CD4-positive, alpha-beta memory T cell (primary cell): ENCODE measurements around the gene CD2AP. TPM values are rescaled to one million over a fixed set of nuclear protein-coding genes. Genes with fewer than 3 reads are reported as not detected.
"Not testable (repeated sequence)": the region's sequence is repeated elsewhere in the genome, so short reads cannot be mapped to it uniquely, and the experiment has no call there.

Source experiments
- CTCF ChIA-PET: fragments of 350-600 bp; sonication (Branson Sonifier 250); formaldehyde crosslinking; loops from one replicate; lab custom pipeline; 2021; ENCODE audit warnings: inconsistent platforms; ENCODE audit not compliant: partially characterized antibody; lab: Charles Lee
- POLR2A ChIA-PET: fragments of 350-600 bp; sonication (Branson Sonifier 250); formaldehyde crosslinking; loops from one replicate; lab custom pipeline; 2021; ENCODE audit not compliant: partially characterized antibody; lab: Charles Lee
- DNase-seq, 5 donors: peaks; one replicate each; pipeline versions ENCODE4 v3.0.0 to v3.0.0-alpha.2; 2020 to 2022; ENCODE audit warnings: mixed read lengths in 1 of 5
- H3K27ac ChIP-seq: one replicate; pipeline ENCODE4 v1.7.0; 2013; ENCODE audit warnings: low read depth, low read length
- H3K27me3 ChIP-seq: 2 replicates; pipeline ENCODE4 v1.7.0; 2013; ENCODE audit warnings: mild to moderate bottlenecking, low read length, moderate library complexity; ENCODE audit not compliant: insufficient read depth
- H3K36me3 ChIP-seq: 2 replicates; pipeline ENCODE4 v1.7.0; 2013; ENCODE audit warnings: mild to moderate bottlenecking, low read length, moderate library complexity; ENCODE audit not compliant: insufficient read depth
- H3K4me1 ChIP-seq: 2 replicates; pipeline ENCODE4 v1.7.0; 2013; ENCODE audit warnings: mild to moderate bottlenecking, low read length, moderate library complexity; ENCODE audit not compliant: insufficient read depth
- H3K4me3 ChIP-seq, 2 donors: one replicate each; pipeline ENCODE4 v1.7.0; 2013; ENCODE audit warnings: low read length in 2 of 2, mild to moderate bottlenecking in 1 of 2
- H3K9me3 ChIP-seq, 2 donors: one replicate each; pipeline ENCODE4 v1.7.0; 2013; ENCODE audit warnings: low read length in 2 of 2, control low read depth in 1 of 2; ENCODE audit not compliant: control insufficient read depth in 1 of 2
- H3K27ac Mint-ChIP-seq, 7 donors: one replicate each; pipeline ENCODE4 v1.8.0; 2020 to 2021; ENCODE audit warnings: mixed read lengths in 7 of 7, mild to moderate bottlenecking in 6 of 7, inconsistent platforms in 3 of 7, moderate library complexity in 3 of 7
- H3K27me3 Mint-ChIP-seq, 2 donors: one replicate each; pipeline ENCODE4 v1.8.0; 2020 to 2021; ENCODE audit warnings: mixed read lengths in 2 of 2
- H3K36me3 Mint-ChIP-seq, 2 donors: one replicate each; pipeline ENCODE4 v1.8.0; 2020 to 2021; ENCODE audit warnings: mixed read lengths in 2 of 2, inconsistent platforms in 1 of 2, mild to moderate bottlenecking in 1 of 2
- H3K4me1 Mint-ChIP-seq, 4 donors: one replicate each; pipeline ENCODE4 v1.8.0; 2020 to 2021; ENCODE audit warnings: mixed read lengths in 4 of 4, mild to moderate bottlenecking in 1 of 4
- H3K4me3 Mint-ChIP-seq, 8 donors: one replicate each; pipeline ENCODE4 v1.8.0; 2020 to 2021; ENCODE audit warnings: mixed read lengths in 8 of 8, mild to moderate bottlenecking in 7 of 8, moderate library complexity in 6 of 8, inconsistent platforms in 3 of 8
- H3K9me3 Mint-ChIP-seq, 8 donors: one replicate each; pipeline ENCODE4 v1.8.0; 2020 to 2021; ENCODE audit warnings: mixed read lengths in 8 of 8, mild to moderate bottlenecking in 5 of 8, inconsistent platforms in 3 of 8, moderate library complexity in 1 of 8
- intact Hi-C: fragments of 100-400 bp; cut with micrococcal nuclease; formaldehyde crosslinking; loops from one replicate; pipeline ENCODE4 v1.15.1; 2023
- polyA plus RNA-seq, 2 donors: library from polyadenylated mRNA; unstranded; fragments of 300-500 nt; fragmentation: Illumina TruSeq; gene quantifications; one replicate each; pipeline ENCODE4 v1.2.3, GENCODE V29; 2021
- total RNA-seq, 2 experiments: library from RNA; stranded (reverse); gene quantifications; one replicate each; pipeline ENCODE4 v1.2.3, GENCODE V29; 2021

CD2AP gene
- total and polyA plus RNA-seq, 4 experiments from 2014 or later, result 3.5 to 25.8 (median 17.1) TPM

DNA sequence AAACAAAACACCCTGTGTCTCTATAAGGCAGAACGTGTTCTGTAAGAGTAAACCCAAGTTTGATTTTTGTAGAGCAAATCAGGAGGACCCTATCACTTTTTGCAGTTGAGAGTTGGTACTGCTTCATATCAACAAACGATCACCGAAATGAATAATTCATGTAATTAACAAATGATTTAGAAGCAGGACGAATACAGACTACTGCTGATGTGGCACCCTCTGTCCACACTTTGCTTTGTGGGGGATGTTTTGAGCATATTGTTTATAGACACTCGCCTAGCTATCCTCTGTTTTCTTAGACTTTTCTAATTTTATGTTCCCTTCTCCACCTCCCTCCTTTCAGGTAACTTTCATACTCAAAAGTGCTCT is 1.5 kb downstream of the CD2AP start:
- H3K4me1 Mint-ChIP-seq, result peaks cover 35 to 62% (median 47%) of the 10 kb centered on the region in 4 donors
- H3K4me3 Mint-ChIP-seq, result peak overlapping the region; percentile 92 to 100 (median 97)
- H3K27ac ChIP-seq, result peak overlapping the region; percentile 89
- H3K4me1 ChIP-seq, result peaks cover 50% of the 10 kb centered on the region
- H3K9me3 Mint-ChIP-seq, result peaks cover 0 to 1% (median 0%) of the 10 kb centered on the region in 8 donors
- CTCF ChIA-PET, result interaction anchor here (2.6 to 3.0 kb wide), 2 partner anchors 64 to 66 kb away, joined by 9 to 11 read pairs; no protein-coding TSS in a partner anchor
- peak overlapping the region; percentile 93 to 99 (median 97) for H3K27ac Mint-ChIP-seq
- H3K36me3 Mint-ChIP-seq, result peaks cover 0 to 10% of the 10 kb centered on the region in 2 donors
- no peaks in the 10 kb centered on the region for H3K9me3 ChIP-seq
- POLR2A ChIA-PET, result interaction anchor here (2.9 kb wide), 1 partner anchor 64 kb away, joined by 39 read pairs; no protein-coding TSS in a partner anchor
- H3K36me3 ChIP-seq, result no peaks in the 10 kb centered on the region
- DNase-seq, result no peak
- intact Hi-C loops, result loop anchor here (5.0 kb wide), 1 partner anchor 1347 kb away; no protein-coding TSS in a partner anchor
- peak overlapping the region; percentile 25 to 88 for H3K4me3 ChIP-seq
- H3K27me3 ChIP-seq, result no peaks in the 10 kb centered on the region
- no peaks in the 10 kb centered on the region for H3K27me3 Mint-ChIP-seq

DNA sequence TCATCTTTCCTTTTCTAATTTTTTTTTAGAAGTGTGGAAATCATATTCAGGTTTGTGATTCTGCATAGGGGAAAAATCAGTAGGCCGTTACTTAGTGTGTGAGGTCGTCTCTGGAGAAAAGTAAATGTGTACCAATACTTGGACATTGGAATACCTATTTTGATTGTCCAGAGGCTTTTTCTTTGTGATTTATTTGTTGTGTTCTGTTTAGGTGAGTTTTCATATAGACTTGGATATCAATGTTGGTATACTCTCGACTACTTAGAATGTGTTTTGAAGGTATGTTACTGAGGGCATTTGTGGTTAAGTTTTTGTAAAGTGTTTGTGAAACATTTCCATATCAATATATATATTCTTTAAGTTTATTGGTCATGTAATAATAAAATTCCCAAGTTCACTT is 2.3 kb downstream of the CD2AP start:
- H3K27me3 Mint-ChIP-seq, result no peaks in the 10 kb centered on the region
- H3K27ac Mint-ChIP-seq, result no peak overlapping the region
- no peak for DNase-seq
- Histone ChIP-seq H3K4me3 (no peak overlapping the region), H3K27ac (no peak overlapping the region), H3K4me1 (peaks cover 57% of the 10 kb centered on the region), H3K9me3 (no peaks in the 10 kb centered on the region), H3K36me3 (no peaks in the 10 kb centered on the region), H3K27me3 (no peaks in the 10 kb centered on the region)
- intact Hi-C loops, result loop anchor here (5.0 kb wide), 1 partner anchor 1348 kb away; no protein-coding TSS in a partner anchor
- peak overlapping the region in 6 of 8 donors; percentile 18 to 100 (median 97) for H3K4me3 Mint-ChIP-seq
- peaks cover 40 to 69% (median 53%) of the 10 kb centered on the region in 4 donors for H3K4me1 Mint-ChIP-seq
- POLR2A ChIA-PET, result no interaction called here
- H3K9me3 Mint-ChIP-seq, result peaks cover 0 to 1% (median 0%) of the 10 kb centered on the region in 8 donors
- peaks cover 0 to 10% of the 10 kb centered on the region in 2 donors for H3K36me3 Mint-ChIP-seq
- CTCF ChIA-PET, result interaction anchor here (3.0 kb wide), 1 partner anchor 64 kb away, joined by 11 read pairs; no protein-coding TSS in a partner anchor

DNA sequence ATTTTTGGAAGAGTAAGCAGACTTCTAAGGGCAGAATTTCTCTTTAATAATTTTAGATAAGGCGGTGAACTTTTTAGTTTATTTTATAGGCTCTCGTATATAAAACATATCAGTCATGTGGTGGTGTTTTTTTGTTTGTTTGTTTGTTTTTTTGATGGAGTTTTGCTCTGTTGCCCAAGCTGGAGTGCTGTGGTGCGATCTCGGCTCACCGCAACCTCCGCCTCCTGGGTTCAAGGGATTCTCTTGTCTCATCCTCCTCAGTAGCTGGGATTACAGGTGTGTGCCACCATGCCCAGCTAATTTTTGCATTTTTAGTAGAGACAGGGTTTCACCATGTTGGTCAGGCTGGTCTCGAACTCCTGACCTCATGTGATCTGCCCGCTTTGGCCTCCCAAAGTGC is 3.6 kb downstream of the CD2AP start:
- H3K27ac ChIP-seq, CTCF ChIA-PET, H3K9me3 Mint-ChIP-seq, DNase-seq, POLR2A ChIA-PET, H3K27me3 Mint-ChIP-seq, intact Hi-C loops, H3K27me3 ChIP-seq, H3K9me3 ChIP-seq, H3K36me3 ChIP-seq, H3K4me3 ChIP-seq: not testable (repeated sequence)
- peak overlapping the region in 1 of 8 donors; percentile 60 for H3K4me3 Mint-ChIP-seq
- peaks cover 0 to 10% of the 10 kb centered on the region in 2 donors for H3K36me3 Mint-ChIP-seq
- H3K27ac Mint-ChIP-seq, result peak overlapping the region in 2 of 7 donors; percentile 60 to 62
- H3K4me1 Mint-ChIP-seq, result peaks cover 42 to 76% (median 59%) of the 10 kb centered on the region in 4 donors
- peaks cover 67% of the 10 kb centered on the region for H3K4me1 ChIP-seq

DNA sequence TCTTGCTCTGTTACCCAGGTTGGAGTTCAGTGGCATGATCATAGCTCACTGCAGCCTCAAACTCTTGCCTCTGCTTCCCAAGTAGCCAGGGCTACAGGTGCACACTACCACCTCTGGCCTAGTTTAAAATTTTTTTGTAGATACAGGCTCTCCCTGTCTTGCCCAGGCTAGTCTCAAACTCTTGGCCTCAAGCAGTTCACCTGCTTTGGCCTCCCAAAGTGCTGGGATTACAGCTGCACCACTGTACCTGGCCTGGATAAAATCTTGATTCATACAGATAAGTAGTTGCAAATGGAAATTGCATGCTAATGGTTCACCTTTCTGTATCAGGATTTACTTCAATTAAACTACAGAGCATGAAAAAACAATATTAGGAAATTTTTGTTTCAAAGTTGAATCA is 4.2 kb downstream of the CD2AP start:
- Mint-ChIP-seq H3K9me3 (peaks cover 0 to 1% (median 0%) of the 10 kb centered on the region in 8 donors), H3K4me1 (peaks cover 43 to 79% (median 62%) of the 10 kb centered on the region in 4 donors), H3K4me3 (no peak overlapping the region), H3K36me3 (peaks cover 0 to 10% of the 10 kb centered on the region in 2 donors), H3K27ac (no peak overlapping the region), H3K27me3 (no peaks in the 10 kb centered on the region)
- no peaks in the 10 kb centered on the region for H3K27me3 ChIP-seq
- no peak for DNase-seq
- intact Hi-C loops, result no loop called here
- ChIA-PET POLR2A (no interaction called here), CTCF (no interaction called here)
- no peaks in the 10 kb centered on the region for H3K9me3 ChIP-seq
- H3K27ac ChIP-seq, result no peak overlapping the region
- H3K36me3 ChIP-seq, result no peaks in the 10 kb centered on the region
- peaks cover 64% of the 10 kb centered on the region for H3K4me1 ChIP-seq
- no peak overlapping the region for H3K4me3 ChIP-seq

DNA sequence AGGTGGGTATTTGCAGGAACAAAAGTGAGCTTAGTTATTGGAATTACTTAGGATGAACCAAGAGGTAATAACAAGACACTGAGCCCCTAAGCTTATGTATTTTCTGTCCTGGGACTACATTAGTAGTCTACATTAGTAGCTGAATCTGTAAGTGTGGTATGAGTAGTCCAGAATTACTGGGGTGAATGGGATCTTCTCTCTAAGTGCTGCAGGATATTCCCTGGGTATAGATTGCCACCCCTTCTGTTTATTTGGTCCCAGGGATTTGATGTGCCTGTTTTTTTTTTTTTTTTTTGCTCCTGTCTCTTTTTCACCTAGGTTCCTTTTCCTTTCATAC is 5.9 kb downstream of the CD2AP start:
- Histone ChIP-seq H3K27ac (no peak overlapping the region), H3K4me3 (no peak overlapping the region), H3K36me3 (no peaks in the 10 kb centered on the region), H3K9me3 (no peaks in the 10 kb centered on the region), H3K4me1 (peaks cover 61% of the 10 kb centered on the region), H3K27me3 (no peaks in the 10 kb centered on the region)
- DNase-seq, result no peak
- Mint-ChIP-seq H3K36me3 (peaks cover 0 to 5% of the 10 kb centered on the region in 2 donors), H3K4me1 (peaks cover 44 to 72% (median 59%) of the 10 kb centered on the region in 4 donors), H3K4me3 (peak overlapping the region in 4 of 8 donors; percentile 8 to 27 (median 19)), H3K27ac (peak overlapping the region in 2 of 7 donors; percentile 16 to 17), H3K27me3 (no peaks in the 10 kb centered on the region), H3K9me3 (peaks cover 0 to 1% (median 0%) of the 10 kb centered on the region in 8 donors)
- CTCF ChIA-PET, result no interaction called here
- POLR2A ChIA-PET, result no interaction called here
- intact Hi-C loops, result no loop called here

DNA sequence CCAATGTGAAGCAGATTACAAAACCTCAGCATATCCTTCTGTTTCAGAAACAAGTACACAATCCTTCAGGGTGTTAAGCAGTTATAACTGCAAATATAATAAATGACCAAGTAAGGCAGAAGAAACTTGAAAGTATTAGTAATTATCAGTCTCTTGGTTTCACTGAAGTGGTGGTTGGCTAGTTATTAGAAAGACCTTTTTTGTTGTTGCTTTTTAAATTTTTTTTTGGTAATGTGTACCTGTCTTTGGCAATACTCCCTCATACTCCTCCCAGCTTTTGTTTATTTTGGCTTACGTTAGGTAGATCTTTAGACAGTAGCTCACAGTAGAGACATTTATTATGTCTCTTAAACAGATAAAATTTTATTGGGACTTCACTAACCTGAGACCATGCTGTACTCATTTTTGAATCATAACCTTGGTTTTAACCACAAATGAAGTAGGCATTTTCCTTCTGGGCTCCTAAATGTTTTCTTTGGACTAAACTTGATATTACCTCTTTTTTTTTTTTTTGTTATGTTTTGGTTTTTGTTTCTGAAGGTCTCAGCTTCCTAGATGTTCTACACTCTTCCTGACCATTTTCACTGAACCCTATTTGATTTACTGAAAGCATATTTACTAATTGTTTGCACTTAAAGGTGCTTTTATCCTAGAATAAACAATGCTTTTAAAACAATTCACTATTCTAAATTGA is 6.4 kb downstream of the CD2AP start:
- Mint-ChIP-seq H3K4me1 (peaks cover 40 to 67% (median 55%) of the 10 kb centered on the region in 4 donors), H3K27ac (peak overlapping the region in 2 of 7 donors; percentile 14 to 17), H3K4me3 (peak overlapping the region in 3 of 8 donors; percentile 14 to 27 (median 24)), H3K9me3 (peaks cover 0 to 1% (median 0%) of the 10 kb centered on the region in 8 donors), H3K27me3 (no peaks in the 10 kb centered on the region), H3K36me3 (no peaks in the 10 kb centered on the region)
- no peaks in the 10 kb centered on the region for H3K9me3 ChIP-seq
- intact Hi-C loops, result no loop called here
- H3K36me3 ChIP-seq, result no peaks in the 10 kb centered on the region
- H3K4me3 ChIP-seq, result no peak overlapping the region
- DNase-seq, result no peak
- ChIA-PET CTCF (interaction anchor here (1.5 kb wide), 1 partner anchor 71 kb away, joined by 6 read pairs; no protein-coding TSS in a partner anchor), POLR2A (no interaction called here)
- no peak overlapping the region for H3K27ac ChIP-seq
- H3K4me1 ChIP-seq, result peaks cover 56% of the 10 kb centered on the region
- no peaks in the 10 kb centered on the region for H3K27me3 ChIP-seq

DNA sequence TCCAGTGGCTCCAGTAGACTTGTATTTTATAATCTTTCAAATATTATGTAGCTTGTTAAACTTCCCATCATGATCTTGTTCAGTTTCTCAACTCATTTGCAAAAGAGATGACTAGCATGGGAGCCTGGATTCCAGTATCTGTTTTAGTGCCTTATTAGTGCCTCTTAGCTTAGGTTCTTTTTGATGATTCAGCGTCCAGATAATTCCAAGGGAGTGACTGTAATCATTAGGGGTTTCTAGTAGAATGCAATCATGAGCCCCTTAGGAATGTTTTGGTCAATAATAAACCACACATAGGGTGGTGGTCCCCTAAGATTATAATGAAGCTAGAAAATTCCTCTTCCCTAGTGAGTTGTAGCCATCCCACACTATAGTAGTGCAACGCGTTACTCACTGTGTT is 7.0 kb downstream of the CD2AP start:
- H3K4me1 Mint-ChIP-seq, result peaks cover 42 to 63% (median 52%) of the 10 kb centered on the region in 4 donors
- H3K4me1 ChIP-seq, result peaks cover 50% of the 10 kb centered on the region
- CTCF ChIA-PET, result interaction anchor here (1.5 kb wide), 1 partner anchor 71 kb away, joined by 6 read pairs; no protein-coding TSS in a partner anchor
- intact Hi-C loops, result no loop called here
- H3K4me3 Mint-ChIP-seq, result no peak overlapping the region
- no peaks in the 10 kb centered on the region for H3K9me3 ChIP-seq
- no peaks in the 10 kb centered on the region for H3K27me3 ChIP-seq
- no peak overlapping the region for H3K27ac ChIP-seq
- no peak overlapping the region for H3K4me3 ChIP-seq
- H3K9me3 Mint-ChIP-seq, result peaks cover 0 to 1% (median 0%) of the 10 kb centered on the region in 8 donors
- no peak overlapping the region for H3K27ac Mint-ChIP-seq
- H3K36me3 ChIP-seq, result no peaks in the 10 kb centered on the region
- H3K36me3 Mint-ChIP-seq, result no peaks in the 10 kb centered on the region
- no peaks in the 10 kb centered on the region for H3K27me3 Mint-ChIP-seq
- DNase-seq, result no peak
- POLR2A ChIA-PET, result no interaction called here
